Neutrophil (primary cell): ENCODE measurements around the gene COG1.

Experiments
- H3K27ac ChIP-seq: fragments of 200-600 bp; sonication (generic); 2 replicates; pipeline ENCODE4 v1.5.1; 2016; ENCODE audit warnings: mild to moderate bottlenecking, moderate library complexity
- H3K27me3 ChIP-seq: fragments of 200-600 bp; sonication (generic); 2 replicates; pipeline ENCODE4 v1.6.0; 2016; ENCODE audit warnings: mild to moderate bottlenecking
- H3K36me3 ChIP-seq: fragments of 200-600 bp; sonication (generic); 2 replicates; pipeline ENCODE4 v1.5.1; 2017
- H3K4me1 ChIP-seq, 2 experiments: fragments of 200-600 bp in 1 of 2; sonication (generic) in 1 of 2; 1 replicate in 1 of 2; 2 replicates in 1 of 2; pipeline versions ENCODE4 v1.5.1 to v1.6.1; 2013 to 2016; ENCODE audit warnings: low read depth in 1 of 2, low read length in 1 of 2, mild to moderate bottlenecking in 1 of 2, moderate library complexity in 1 of 2; ENCODE audit not compliant: control insufficient read depth in 1 of 2, insufficient read depth in 1 of 2
- H3K4me3 ChIP-seq, 2 experiments: fragments of 200-600 bp in 1 of 2; sonication (generic) in 1 of 2; 1 replicate in 1 of 2; 2 replicates in 1 of 2; pipeline ENCODE4 v1.5.1; 2013 to 2016; ENCODE audit warnings: low read depth in 1 of 2, low read length in 1 of 2, mild to moderate bottlenecking in 1 of 2, moderate library complexity in 1 of 2
- H3K9me3 ChIP-seq: fragments of 200-600 bp; sonication (generic); 2 replicates; pipeline ENCODE4 v1.5.1; 2016
- CTCF ChIP-seq: fragments of 200-600 bp; sonication (generic); IDR thresholded peaks from 2 replicates; pipeline ENCODE4 v1.5.1; 2016; ENCODE audit warnings: antibody characterized with exemption

Gene COG1

GRCh38 chr17:73158133-73158532 lies 34.7 kb upstream of the COG1 start:
- H3K9me3 ChIP-seq, result no peaks in the 10 kb centered on the region
- H3K4me1 ChIP-seq, result peaks cover 7 to 11% of the 10 kb centered on the region in 2 experiments
- TF ChIP-seq CTCF, result no peak
- no peak overlapping the region for H3K4me3 ChIP-seq
- H3K27ac ChIP-seq, result no peak overlapping the region
- peaks cover 39% of the 10 kb centered on the region for H3K27me3 ChIP-seq
- H3K36me3 ChIP-seq, result no peaks in the 10 kb centered on the region

- Histone ChIP-seq H3K36me3 (no peaks in the 10 kb centered on the region), H3K27me3 (peaks cover 68% of the 10 kb centered on the region)
Measured at GRCh38 chr17:73160980-73161630, 31.8 kb upstream of the COG1 start.

GRCh38 chr17:73163043-73163442 lies 29.8 kb upstream of the COG1 start:
- no peak overlapping the region for H3K27ac ChIP-seq
- no peak overlapping the region for H3K4me3 ChIP-seq
- H3K9me3 ChIP-seq, result no peaks in the 10 kb centered on the region
- H3K36me3 ChIP-seq, result no peaks in the 10 kb centered on the region
- peaks cover 88% of the 10 kb centered on the region for H3K27me3 ChIP-seq
- TF ChIP-seq CTCF, result no peak
- peaks cover 32% of the 10 kb centered on the region in 2 experiments for H3K4me1 ChIP-seq

More at GRCh38 chr17:73160980-73161630, 31.8 kb upstream of the COG1 start:
- Histone ChIP-seq H3K27ac (no peak overlapping the region), H3K4me1 (peaks cover 23 to 27% of the 10 kb centered on the region in 2 experiments), H3K4me3 (no peak overlapping the region), H3K9me3 (no peaks in the 10 kb centered on the region)
- no peak for TF ChIP-seq CTCF

- Histone ChIP-seq H3K27me3 (peaks cover 96% of the 10 kb centered on the region), H3K36me3 (no peaks in the 10 kb centered on the region), H3K9me3 (no peaks in the 10 kb centered on the region), H3K4me3 (peak overlapping the region; percentile 49 to 59), H3K4me1 (peaks cover 32% of the 10 kb centered on the region in 2 experiments), H3K27ac (no peak overlapping the region)
- no peak for TF ChIP-seq CTCF
Measured at GRCh38 chr17:73165616-73166404, 27.0 kb upstream of the COG1 start.

- H3K9me3 ChIP-seq, result no peaks in the 10 kb centered on the region
- peaks cover 32% of the 10 kb centered on the region in 2 experiments for H3K4me1 ChIP-seq
- no peak for TF ChIP-seq CTCF
- peaks cover 84% of the 10 kb centered on the region for H3K27me3 ChIP-seq
- no peaks in the 10 kb centered on the region for H3K36me3 ChIP-seq
- peak overlapping the region; percentile 49 to 59 for H3K4me3 ChIP-seq
- no peak overlapping the region for H3K27ac ChIP-seq
Measured at GRCh38 chr17:73166731-73167581, 25.9 kb upstream of the COG1 start.
